Tibial artery (tissue), 4 donors: Measurements from ENCODE around the gene GAL.

Source experiments
- DNase-seq, 2 donors: peaks; one replicate each; pipeline ENCODE4 v3.0.0-alpha.2; 2019
- H3K27ac ChIP-seq, 2 donors: fragments of 200-600 bp; sonication (generic) in 1 of 2; 1 replicate in 1 of 2; 2 replicates in 1 of 2; pipeline ENCODE4 v1.5.1; 2018 to 2019; ENCODE audit warnings: mild to moderate bottlenecking in 1 of 2
- H3K27me3 ChIP-seq, 2 donors: fragments of 200-600 bp; sonication (generic) in 1 of 2; one replicate each; pipeline versions ENCODE4 v1.5.1 to v1.6.0; 2016 to 2019
- H3K36me3 ChIP-seq, 3 donors: fragments of 200-600 bp; sonication (generic) in 2 of 3; one replicate each; pipeline ENCODE4 v1.5.1; 2016 to 2019; ENCODE audit warnings: mild to moderate bottlenecking in 2 of 3
- H3K4me1 ChIP-seq, 4 donors: fragments of 200-600 bp; sonication (generic) in 2 of 4; 1 replicate in 3 of 4; 2 replicates in 1 of 4; pipeline ENCODE4 v1.5.1; 2016 to 2019
- H3K4me3 ChIP-seq, 2 donors: fragments of 200-600 bp; sonication (generic) in 1 of 2; 1 replicate in 1 of 2; 2 replicates in 1 of 2; pipeline ENCODE4 v1.5.1; 2018 to 2019; ENCODE audit warnings: mild to moderate bottlenecking in 2 of 2
- H3K9me3 ChIP-seq, 3 donors: fragments of 200-600 bp; sonication (generic) in 1 of 3; one replicate each; pipeline ENCODE4 v1.5.1; 2016 to 2019
- intact Hi-C: fragments of 100-400 bp; cut with DNase I; formaldehyde crosslinking; loops from one replicate; pipeline ENCODE4 v1.15.0; 2023; ENCODE audit warnings: low total_unique reads
- TF ChIP-seq, protein P1 (sequence below), 2 experiments: fragments of 200-600 bp in 1 of 2; fragments of 450-650 bp in 1 of 2; IDR thresholded peaks; one replicate each; pipeline ENCODE4 v1.5.1; 2017 to 2019; ENCODE audit warnings: antibody characterized with exemption in 2 of 2, mild to moderate bottlenecking in 1 of 2, moderate library complexity in 1 of 2

Gene GAL

DNA sequence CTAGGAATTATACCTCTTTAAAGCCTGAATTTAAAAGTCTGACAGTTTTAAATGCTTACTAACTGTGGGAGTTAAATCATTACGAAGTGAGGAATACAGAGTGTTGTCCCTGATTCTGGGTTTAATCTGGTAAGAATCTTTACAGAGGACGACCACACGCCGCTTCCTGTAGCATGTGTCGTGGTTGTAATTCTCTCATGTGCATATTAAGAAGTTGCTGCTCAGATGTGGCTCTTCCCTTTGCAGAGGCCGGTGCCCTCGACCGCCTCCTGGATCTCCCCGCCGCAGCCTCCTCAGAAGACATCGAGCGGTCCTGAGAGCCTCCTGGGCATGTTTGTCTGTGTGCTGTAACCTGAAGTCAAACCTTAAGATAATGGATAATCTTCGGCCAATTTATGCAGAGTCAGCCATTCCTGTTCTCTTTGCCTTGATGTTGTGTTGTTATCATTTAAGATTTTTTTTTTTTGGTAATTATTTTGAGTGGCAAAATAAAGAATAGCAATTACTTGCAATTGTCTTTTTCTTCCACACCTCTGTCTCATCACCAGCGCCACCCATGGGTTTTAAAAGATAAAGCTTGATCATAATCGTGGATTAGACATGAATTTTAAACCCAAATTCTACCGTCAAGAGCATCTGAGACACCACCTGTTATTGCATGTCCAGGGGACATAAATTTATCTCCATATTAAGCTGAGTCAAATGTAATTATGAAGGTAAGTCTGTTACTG lies 6.5 kb downstream of the GAL start:
- peaks cover 0 to 60% of the 10 kb centered on the region in 2 donors for H3K27me3 ChIP-seq
- no peak overlapping the region for H3K27ac ChIP-seq
- no peaks in the 10 kb centered on the region for H3K4me1 ChIP-seq
- peaks cover 0 to 2% (median under 1%) of the 10 kb centered on the region in 3 donors for H3K9me3 ChIP-seq
- H3K4me3 ChIP-seq, result no peak overlapping the region
- DNase-seq, result no peak
- no peaks in the 10 kb centered on the region for H3K36me3 ChIP-seq
- TF ChIP-seq, protein P1, sequence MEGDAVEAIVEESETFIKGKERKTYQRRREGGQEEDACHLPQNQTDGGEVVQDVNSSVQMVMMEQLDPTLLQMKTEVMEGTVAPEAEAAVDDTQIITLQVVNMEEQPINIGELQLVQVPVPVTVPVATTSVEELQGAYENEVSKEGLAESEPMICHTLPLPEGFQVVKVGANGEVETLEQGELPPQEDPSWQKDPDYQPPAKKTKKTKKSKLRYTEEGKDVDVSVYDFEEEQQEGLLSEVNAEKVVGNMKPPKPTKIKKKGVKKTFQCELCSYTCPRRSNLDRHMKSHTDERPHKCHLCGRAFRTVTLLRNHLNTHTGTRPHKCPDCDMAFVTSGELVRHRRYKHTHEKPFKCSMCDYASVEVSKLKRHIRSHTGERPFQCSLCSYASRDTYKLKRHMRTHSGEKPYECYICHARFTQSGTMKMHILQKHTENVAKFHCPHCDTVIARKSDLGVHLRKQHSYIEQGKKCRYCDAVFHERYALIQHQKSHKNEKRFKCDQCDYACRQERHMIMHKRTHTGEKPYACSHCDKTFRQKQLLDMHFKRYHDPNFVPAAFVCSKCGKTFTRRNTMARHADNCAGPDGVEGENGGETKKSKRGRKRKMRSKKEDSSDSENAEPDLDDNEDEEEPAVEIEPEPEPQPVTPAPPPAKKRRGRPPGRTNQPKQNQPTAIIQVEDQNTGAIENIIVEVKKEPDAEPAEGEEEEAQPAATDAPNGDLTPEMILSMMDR (IDR thresholded peaks at IDR 0.05), result no peak
- intact Hi-C loops, result no loop called here

DNA sequence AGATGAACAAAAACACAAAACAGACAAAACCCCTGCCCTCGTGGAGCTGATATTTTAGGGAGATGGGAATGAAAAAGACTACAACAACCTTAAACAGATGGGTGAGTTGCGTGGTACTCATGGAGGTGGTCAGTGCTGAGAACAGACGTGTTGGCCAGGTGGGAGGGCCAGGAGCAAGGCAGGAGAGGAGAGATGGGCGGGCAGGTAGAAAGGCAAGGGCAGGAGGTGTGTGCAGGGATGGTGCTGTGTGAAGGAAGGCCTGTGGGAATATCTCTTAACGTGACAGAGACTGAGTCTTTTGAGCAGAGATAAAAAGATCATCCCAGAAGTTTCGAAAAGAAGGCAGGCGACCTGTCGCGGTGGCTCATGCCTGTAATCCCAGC lies 7.0 kb downstream of the GAL start:
- Histone ChIP-seq H3K27ac (no peak overlapping the region), H3K27me3 (peaks cover 0 to 54% of the 10 kb centered on the region in 2 donors), H3K4me1 (no peaks in the 10 kb centered on the region), H3K4me3 (no peak overlapping the region), H3K9me3 (peaks cover 0 to 6% (median 4%) of the 10 kb centered on the region in 3 donors), H3K36me3 (no peaks in the 10 kb centered on the region)
- intact Hi-C loops, result no loop called here
- DNase-seq, result no peak
- TF ChIP-seq, protein P1 (IDR thresholded peaks at IDR 0.05), result no peak

DNA sequence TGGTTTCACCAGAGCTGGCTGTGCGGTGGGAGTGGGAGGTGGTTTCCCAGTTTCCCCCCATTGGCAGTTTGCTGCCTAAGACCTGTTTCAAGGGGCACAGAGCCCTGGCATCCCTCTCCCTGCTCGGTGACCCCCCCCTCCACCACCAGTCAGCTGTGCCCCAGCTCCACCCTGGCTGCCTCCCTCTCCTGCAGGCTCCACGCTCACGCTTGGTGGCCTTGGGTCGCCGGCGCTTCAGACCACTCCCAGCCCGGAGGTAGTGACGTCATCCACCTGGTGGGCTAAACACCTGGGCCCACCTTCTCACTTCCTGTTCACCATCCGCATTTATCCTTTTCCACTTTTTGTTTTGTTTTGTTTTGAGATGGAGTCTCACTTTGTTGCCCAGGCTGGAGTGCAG lies 7.8 kb downstream of the GAL start:
- no peak overlapping the region for H3K4me3 ChIP-seq

DNA sequence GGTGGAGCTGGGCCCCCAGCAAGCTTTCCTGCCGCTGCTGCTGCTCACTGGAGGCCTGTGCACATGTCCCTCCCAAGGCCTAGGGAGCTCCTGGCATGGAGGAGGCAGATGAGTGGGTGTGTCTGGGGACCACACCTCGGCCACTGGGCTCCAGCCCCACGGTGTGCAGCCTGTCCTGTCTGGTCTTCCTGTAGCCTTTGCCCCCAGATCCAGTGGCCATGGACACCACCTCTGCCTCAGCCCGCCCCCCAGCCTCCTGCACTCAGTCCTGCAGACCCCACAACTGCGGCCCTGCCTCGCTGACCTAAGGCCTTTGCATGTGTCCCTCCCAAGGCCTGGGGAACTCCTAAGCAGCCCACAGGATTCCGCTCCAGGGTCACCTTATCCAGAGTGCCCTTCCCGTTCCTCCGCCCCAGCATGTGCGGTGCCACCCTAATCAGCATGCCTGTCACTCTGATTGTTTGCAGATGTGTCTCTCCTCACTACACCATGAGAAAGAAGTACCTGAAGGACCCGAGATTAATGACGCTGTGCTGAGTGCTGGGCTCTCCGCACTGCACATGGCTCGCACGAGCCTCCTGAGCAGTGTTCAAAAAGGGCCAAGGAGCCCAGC lies 8.6 kb downstream of the GAL start:
- H3K36me3 ChIP-seq, result no peaks in the 10 kb centered on the region
- intact Hi-C loops, result no loop called here
- no peak overlapping the region for H3K27ac ChIP-seq
- peaks cover 0 to 39% of the 10 kb centered on the region in 2 donors for H3K27me3 ChIP-seq
- H3K4me3 ChIP-seq, result no peak overlapping the region
- DNase-seq, result no peak
- TF ChIP-seq, protein P1 (IDR thresholded peaks at IDR 0.05), result no peak
- H3K4me1 ChIP-seq, result no peaks in the 10 kb centered on the region
- peaks cover 0 to 10% (median 4%) of the 10 kb centered on the region in 3 donors for H3K9me3 ChIP-seq

More for the DNA sequence above, 7.8 kb downstream of the GAL start:
- Histone ChIP-seq H3K36me3 (no peaks in the 10 kb centered on the region), H3K27ac (no peak overlapping the region), H3K4me1 (no peaks in the 10 kb centered on the region), H3K9me3 (peaks cover 0 to 7% (median 4%) of the 10 kb centered on the region in 3 donors), H3K27me3 (peaks cover 0 to 47% of the 10 kb centered on the region in 2 donors)
- TF ChIP-seq, protein P1 (IDR thresholded peaks at IDR 0.05), result no peak
- intact Hi-C loops, result no loop called here
- DNase-seq, result no peak

DNA sequence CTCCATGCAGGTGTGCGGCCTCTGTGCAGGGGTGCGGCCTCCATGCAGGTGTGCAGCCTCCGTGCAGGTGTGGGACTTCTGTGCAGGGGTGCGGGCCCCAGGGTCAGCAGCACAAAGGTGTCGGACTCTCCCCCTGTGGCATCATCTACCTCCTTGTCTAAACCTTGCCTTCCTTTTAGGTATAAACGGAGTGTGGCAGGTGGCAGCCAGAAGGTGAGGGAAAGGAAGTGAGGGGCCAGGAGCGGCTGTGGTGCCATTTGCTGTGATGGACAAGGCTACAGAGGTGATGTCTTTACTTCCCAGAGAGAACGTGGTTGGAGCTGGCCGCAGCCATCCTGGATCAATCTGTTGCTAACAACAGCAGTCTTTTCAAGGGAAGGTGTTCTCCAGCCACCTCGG lies 9.1 kb downstream of the GAL start:
- Histone ChIP-seq H3K9me3 (peaks cover 0 to 10% (median 4%) of the 10 kb centered on the region in 3 donors), H3K4me1 (no peaks in the 10 kb centered on the region), H3K27ac (no peak overlapping the region), H3K27me3 (peaks cover 0 to 37% of the 10 kb centered on the region in 2 donors), H3K4me3 (no peak overlapping the region), H3K36me3 (no peaks in the 10 kb centered on the region)
- DNase-seq, result no peak
- intact Hi-C loops, result no loop called here
- TF ChIP-seq, protein P1 (IDR thresholded peaks at IDR 0.05), result no peak
